HG02623 (cell line): ENCODE data around the gene TNS3.
A peak's percentile ranks its signal among the peaks of the same experiment; 100 is the strongest.

Source experiments
- ATAC-seq: cut with Tn5 transposase; IDR thresholded peaks from one replicate; pipeline ENCODE4 v1.9.1; 2021; ENCODE audit warnings: moderate library complexity; ENCODE audit not compliant: unreplicated experiment

Gene TNS3

DNA sequence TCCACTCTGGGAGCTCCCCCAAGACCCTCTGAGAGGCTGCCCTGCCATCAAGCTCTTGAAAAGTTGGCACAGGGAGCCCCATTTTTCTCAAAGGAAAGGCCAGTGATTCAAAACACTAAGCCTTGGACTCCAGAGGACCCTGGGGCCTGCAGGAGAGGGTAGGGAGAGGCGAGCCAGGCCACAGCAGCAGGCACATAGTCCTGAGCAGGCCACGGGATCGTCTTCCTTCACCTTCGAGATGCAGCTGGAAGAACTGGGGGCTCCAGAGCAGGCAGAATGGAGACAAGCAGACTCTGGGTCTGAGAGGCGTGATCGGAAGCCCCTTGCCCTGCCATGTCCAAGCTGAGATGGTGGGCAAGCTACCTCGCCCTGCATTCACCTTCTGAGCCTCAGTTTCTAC lies 13.9 kb downstream of the TNS3 start:
- ATAC-seq: no peak

GRCh38 chr7:47565640-47566250 lies 16.2 kb downstream of the TNS3 start:
- no peak for ATAC-seq

- ATAC-seq: no peak
Measured at GRCh38 chr7:47563521-47563920, 18.4 kb downstream of the TNS3 start.

DNA sequence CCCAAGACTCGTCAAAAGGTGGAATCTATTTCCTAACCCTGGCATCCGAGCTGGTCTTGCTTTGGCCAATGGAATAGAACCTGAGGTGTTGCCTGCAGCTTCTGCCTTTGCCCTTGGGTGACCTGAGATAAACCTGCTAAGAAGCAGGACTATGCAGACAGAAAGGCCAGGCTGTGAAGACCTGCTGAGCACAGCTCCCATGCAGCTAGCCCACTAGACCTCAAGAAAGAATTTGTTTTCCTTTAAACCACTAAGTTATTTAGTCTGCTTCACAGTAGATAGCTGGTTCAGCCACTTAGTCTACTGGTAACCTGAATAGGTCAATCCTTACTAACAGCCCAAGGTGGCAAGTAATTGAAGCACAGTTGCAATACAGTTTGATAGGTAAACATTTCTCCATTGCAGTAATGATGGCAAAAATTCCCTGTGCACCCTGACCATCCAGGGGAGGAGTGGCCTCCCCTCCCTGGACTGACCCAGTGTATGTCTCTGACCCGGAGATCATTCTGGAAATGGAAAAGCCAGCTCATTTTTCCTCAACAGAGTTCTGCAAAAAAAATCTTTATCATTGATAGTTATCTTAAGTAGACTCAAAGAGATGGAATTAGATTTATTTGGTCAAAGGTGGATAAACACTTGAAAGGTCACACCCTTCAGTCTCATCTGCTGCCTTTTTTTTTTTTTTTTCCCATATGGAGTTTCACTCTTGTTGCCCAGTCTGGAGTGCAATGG lies 20.0 kb downstream of the TNS3 start:
- no peak for ATAC-seq

DNA sequence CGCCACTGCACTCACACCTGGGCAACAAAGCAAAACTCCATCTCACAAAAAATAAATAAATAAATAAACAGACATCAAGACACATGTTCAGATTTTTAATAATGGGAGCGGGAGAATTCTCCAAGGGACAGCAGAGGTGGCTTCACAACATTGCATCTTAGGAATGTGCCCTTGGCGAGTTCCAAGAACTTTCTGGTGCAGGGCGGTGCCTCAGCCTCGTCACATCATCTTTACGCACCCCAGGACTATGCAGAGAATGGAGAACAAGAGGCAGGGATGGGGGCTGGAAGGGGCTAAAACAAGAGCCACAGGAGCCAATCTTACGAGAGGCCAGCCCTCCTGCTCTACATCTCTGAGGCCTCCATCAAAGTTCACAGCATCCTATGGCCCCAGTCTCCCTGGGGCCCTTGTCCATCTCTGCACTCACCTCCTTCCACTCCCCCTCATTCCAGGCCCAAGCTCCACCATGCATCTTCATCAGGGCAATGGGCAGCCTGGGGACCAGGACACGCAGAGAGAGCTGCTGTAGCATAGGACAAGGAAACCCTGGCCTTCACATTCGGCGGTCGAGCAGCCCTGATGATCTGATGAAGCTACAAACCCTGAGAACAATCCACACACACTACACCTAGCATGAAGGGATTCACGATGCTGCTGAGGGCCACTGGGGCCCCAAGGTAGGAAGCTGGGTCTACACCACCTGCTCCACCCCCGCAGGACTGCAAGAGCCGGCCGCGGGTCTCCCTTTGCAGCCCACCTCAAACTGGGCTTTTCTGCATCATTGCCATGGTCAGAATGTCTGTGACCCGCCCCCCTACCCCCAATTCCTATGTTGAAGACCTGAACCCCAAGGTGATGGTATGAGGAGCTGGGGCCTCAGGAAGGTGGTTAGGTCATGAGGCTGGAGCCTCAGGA lies 22.3 kb downstream of the TNS3 start:
- no peak for ATAC-seq

- ATAC-seq: no peak
Measured at GRCh38 chr7:47557694-47558670, 23.9 kb downstream of the TNS3 start.

GRCh38 chr7:47557317-47557693 lies 24.6 kb downstream of the TNS3 start:
- no peak for ATAC-seq

DNA sequence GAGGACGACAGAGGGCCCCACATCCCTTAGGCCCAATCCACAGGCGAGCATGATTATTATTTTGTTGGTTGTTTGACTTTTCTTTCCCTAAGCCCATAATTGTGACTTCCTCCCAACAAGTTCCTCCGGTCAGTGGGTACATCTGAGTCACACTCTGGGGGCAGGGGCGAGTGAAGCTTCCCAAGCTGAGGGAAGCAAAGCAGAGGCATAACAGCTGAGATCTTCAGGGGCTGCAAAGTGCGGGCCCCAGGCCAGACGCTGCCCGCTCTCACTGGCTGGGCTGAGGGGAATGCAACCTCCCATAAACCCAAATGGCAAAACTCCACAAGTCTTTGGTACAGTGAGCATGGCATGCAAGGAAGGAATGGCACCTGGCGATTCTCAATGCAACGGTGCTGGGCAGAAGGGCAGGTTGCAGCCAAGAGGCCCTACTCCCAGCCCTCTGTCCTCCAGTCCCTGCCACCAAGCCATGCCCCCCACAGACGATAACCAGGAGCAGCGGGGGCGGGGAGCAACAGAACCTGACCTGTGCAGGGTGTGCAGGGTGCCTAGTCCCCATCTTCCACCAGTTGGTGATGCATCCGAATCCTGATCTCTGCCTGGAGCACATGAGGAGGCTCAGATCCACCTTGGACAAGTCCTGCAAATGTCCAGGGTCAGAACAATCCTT lies 25.3 kb downstream of the TNS3 start:
- no peak for ATAC-seq

DNA sequence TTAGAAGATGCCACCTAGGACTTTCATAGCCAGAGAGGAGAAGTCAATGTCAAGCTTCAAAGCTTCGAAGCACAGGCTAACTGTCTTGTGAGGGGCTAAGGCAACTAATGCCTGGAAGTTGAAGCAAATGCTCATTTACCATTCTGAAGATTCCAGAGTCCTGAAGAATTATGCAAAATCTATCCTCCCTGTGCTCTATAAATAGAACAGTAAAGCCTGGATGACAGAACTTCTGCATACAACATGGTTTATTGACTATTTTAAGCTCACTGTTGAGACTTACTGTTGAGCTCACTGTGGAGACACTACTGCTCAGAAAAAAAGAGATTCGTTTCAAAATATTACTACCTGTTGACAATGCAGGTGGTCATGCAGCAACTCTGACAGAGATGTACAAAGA lies 28.6 kb downstream of the TNS3 start:
- ATAC-seq: no peak

DNA sequence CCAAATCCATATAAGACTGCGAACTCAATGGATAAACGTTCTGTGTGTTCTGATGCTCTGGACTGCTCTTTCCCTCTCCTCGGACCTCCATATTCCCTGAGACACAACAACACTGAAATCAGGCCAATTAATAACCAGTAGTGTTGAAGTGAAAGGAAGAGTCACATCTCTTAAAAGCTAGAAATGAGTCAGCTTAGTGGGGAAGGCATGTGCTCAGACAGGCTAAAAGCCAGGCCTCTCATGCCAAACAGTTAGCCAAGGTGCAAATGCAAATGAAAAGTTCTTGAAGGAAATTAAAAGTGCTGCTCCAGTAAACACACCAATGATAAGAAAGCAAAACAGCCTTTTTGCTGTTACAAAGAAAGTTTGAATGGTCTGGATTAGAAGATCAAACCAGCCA lies 29.3 kb downstream of the TNS3 start:
- ATAC-seq: peak; percentile 96

DNA sequence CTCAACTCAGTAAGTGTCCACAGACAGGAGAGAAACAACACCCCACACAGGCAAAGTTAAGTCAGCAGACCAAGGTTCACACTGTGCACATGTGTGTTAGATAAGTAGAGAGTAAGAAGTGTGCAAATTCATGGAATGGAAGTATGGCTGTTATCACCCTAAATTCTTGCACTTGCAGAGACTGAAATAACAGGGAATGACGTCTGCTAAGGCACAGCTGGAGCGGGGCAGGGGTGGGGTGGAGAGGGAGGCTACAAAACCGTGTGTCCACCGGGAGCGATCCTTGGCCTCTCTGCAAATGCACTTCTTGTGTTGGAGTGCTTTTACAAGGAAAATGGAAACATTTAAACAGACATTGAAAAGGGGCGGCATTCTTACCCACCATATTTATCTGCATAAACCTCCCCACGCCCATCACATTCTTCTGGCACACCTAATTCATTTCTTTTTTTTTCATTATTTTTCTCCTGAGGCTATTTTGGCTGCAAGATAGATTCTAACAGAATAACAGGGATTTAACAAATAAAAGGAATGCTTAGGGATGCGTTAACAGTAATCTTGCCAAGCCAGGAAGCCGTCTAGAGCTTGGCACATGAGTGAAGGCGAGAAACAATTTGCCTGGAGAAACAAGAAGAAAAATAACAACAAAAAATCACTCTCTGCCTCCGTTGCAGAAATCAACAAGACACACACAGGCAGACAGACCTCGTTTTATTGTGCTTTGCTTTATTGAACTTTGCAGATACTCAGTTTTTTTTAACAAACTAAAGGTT lies 30.1 kb downstream of the TNS3 start:
- ATAC-seq: no peak

GRCh38 chr7:47550788-47551470 lies 31.0 kb downstream of the TNS3 start:
- ATAC-seq: no peak

GRCh38 chr7:47549916-47550315 lies 32.0 kb downstream of the TNS3 start:
- no peak for ATAC-seq

DNA sequence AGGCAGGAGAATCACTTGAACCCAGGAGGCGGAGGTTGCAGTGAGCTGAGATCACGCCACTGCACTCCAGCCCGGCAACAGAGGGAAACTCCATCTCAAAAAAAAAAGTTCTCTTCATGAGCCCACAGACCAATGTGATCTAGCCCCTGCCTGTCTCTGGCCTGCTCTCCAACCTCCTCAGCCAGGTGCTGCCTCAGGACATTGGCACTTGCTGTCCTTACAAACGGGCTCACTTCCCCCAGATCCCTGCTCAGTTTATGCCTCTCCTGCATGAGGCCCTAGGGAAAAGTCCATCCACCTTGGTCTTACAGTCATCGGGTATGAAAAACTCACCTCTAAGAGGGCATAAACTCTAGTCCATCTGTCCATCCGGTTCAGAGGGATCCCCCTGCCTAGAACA lies 32.5 kb downstream of the TNS3 start:
- ATAC-seq: no peak

DNA sequence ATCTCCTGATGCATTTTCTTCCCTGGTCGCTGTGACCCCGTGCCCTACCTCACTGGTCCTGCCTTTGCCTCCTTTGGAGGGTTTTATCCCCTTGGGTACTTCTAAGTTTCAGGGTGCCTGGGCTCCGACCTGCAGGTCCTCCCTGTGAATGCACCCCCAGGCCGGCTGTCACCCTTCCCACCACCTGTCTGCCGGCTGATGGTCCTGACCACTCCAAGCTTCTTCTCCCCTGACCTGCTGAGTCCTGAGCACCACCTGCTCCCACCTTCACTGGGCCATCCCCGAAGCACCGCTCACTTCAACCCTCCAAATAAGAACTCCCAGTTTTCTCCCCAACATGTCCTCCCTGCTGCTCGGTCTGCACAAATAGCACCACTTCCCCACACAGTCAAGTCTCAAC lies 33.4 kb downstream of the TNS3 start:
- no peak for ATAC-seq

DNA sequence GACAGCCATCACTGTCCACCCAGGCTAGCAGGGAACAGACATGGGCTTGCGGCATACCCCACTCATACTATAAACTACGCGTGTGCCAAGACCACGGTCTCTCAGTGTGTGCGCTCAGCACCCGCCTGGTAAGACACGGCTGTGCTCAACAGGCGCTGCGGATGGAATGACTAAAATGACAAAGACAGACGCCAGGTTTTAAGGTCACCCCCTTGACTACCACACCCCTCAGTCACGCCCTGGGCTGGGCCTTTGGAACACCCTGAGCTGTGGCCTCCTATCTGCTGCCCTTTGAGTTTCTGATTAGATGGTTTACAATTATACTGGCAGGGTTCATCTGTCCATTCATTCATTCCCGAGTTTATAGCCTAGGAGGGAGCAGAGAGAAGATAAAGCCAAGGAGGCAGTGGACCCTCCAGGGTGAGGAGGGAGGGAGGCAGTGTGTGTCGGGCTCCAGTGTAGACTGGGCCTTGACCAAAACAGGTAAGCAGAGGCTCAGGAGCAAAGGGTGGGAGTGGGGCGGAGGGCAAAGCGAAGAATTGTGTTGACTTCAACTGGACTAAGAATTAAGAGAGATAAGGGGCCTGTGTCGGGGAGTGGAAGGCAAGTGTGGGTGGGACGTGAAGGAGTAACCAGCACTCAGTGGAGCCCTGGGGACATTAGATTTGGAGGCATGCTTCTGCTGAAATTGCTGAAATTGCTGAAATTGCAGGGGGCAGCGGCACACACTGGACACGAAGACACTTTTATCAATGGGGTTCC lies 35.0 kb downstream of the TNS3 start:
- ATAC-seq: no peak

DNA sequence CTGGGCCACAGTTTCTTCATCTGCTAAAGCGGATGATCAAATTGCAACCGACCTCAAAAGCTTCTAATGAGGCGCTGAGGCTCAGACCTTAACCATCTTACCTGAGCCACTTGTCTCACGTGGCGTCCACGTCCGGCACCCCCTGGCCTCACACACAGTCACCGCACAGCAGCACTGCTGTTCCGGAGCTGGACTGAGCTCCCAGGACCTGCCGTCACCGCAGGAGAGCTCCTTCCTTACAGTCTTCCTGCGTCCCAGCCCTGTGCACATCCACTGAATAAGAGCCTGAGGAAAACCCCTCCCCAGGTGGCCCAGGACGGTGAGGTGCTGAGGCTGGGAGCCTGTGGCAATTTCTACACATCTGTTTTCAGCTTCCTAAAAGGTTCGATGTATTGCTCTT lies 35.7 kb downstream of the TNS3 start:
- ATAC-seq: no peak

- ATAC-seq: no peak
Measured at GRCh38 chr7:47544416-47544815, 37.5 kb downstream of the TNS3 start.
